ENCODE results near the gene ZNF316. TPM values are rescaled to one million over a fixed set of nuclear protein-coding genes. Genes with fewer than 3 reads are reported as not detected.

The ZNF316 gene
- total RNA-seq: 14.6 and 15.8 TPM in 2 replicates

DNA sequence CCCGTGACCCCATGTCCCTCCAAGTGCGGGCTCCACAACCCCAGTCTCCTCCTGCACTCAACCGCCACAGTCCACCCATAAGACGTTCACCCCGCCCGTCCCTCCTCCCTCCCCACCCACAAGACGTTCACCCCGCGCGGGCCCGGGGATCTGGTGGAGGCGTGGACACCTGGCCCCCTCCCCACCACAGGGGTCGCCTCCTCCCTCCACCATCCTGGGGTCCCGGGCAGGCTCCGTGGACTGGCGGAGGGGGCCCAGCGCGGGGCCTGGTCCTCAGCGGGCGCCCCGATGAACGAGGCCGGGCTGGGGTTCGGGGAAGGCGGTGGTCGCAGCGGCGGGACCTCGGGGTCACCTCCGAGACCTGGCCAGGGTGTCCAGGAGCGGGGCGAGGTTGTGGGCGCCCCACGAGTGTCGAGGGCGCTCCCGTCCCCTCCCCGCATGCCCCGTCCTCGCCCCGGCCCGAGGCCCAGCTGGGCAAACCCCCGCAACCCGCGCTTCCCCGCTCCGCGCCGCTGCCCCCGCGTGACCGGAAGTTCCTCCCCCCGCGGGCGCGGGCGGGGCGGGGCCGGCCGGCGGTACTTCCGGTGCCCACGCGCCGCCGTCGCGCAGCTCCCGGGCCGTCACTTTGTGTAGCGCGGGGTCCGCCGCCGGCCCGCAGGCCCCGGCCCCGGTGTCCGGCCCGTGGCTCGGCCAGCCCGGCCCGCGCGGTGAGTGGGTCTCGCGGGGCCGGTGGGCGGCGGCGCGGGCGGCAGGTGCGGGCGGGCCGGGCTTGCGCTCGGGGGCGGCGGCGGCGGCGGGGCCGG lies at the start of gene ZNF316:
Gene ZNF316 (plus strand): TSS at position 578 of the 803 bp plus-strand sequence. CDS start 5,092 bp downstream, outside the sequence.

DNA sequence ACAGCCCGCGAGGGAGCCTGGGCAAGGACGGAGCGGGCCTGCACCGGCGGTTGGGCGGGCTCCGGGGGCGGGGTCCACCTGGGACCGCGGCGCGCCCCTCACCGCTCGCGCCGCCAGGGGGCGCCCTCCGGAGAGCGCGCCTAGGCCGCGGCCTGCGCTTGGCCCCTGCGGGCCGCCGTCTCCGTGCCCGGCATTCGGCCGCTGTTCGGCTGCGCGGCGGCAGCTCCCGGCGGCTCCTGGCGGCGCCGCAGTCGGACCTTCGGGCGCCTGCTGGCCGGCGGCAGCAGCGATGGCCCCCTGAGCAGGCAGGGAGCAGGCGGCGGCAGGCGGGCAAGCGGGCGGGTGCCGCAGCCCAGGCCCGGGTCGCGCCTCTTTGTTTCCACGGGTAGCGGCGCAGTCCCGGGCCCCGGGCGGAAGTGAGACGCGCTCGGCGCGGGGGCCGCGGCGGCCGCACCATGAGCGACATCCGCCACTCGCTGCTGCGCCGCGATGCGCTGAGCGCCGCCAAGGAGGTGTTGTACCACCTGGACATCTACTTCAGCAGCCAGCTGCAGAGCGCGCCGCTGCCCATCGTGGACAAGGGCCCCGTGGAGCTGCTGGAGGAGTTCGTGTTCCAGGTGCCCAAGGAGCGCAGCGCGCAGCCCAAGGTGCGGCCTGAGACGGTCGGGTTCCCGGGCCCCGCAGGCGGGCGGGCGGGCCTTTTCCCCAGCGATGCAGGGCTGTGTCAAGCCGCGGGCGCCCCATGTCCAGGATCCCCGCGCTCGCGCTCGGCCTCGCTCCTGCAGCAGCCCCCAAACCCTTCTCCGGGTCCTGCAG lies 47.1 kb upstream of the ZNF316 start, which contains the start of gene INTS15:
Gene INTS15 (plus strand): TSS at position 193 of the 816 bp plus-strand sequence. CDS start 263 bp downstream, at position 456.

DNA sequence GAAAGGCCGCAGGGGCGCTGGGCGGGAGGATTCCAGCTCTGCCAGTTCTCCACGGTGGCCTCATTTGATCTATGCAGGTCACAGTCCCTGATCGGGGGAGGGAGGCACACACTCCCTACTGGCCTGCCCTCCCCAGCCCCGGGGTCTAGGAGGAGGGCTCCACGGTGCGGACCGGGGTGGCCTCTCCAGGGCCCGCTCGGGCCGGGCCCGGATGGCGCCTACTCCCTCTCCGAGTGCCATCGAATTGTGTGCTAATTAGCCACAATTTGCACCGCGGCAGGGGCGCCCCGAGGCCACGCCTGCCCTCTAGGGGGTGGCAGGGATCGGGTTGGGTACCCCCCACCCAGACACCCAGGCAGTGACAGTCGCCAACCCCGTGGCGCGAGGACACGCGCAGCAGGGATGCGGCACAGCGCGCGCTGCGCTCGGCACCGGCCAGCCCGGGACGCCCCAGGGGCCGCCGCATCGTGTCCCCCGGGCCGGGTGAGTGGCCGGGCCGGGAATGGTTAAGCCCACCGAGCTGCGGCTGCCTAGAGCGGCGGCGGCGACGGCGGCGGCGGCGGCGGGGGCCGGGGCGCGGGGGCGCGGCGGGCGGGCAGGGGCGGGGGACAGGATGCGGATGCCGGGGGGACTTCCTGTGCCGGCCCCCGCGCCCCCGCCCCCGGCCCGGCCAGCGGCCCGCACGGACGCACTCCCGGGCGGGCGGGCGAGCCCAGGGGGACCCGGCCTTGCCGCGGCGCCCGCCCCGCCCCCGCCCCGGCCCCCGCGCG lies 22.0 kb upstream of the ZNF316 start, which contains the start of gene ZNF853:
Gene ZNF853 (plus strand): TSS at position 658 of the 770 bp plus-strand sequence. CDS start 565 bp downstream, outside the sequence.

Other genes with a start within 250 kb of the ZNF316 start
- 17.5 and 21.0 TPM in 2 replicates for gene DAGLB, start 189.4 kb upstream of the ZNF316 start, total RNA-seq
- 110 and 135 TPM in 2 replicates for gene KDELR2, start 153.2 kb upstream of the ZNF316 start, total RNA-seq
- gene GRID2IP, start 85.9 kb upstream of the ZNF316 start, total RNA-seq: under 0.01 and 0.09 TPM in 2 replicates
- gene ZDHHC4, start 59.9 kb upstream of the ZNF316 start, total RNA-seq: 31.4 and 38.1 TPM in 2 replicates
- gene INTS15, start 47.3 kb upstream of the ZNF316 start, total RNA-seq: 8.9 and 13.5 TPM in 2 replicates
- gene ZNF853, start 21.7 kb upstream of the ZNF316 start, total RNA-seq: 1.6 and 5.2 TPM in 2 replicates
- gene ZNF12, start 69.6 kb downstream of the ZNF316 start, total RNA-seq: 19.0 and 32.1 TPM in 2 replicates
- gene RSPH10B2, start 116.8 kb downstream of the ZNF316 start, total RNA-seq: 2.0 and 2.1 TPM in 2 replicates
- gene CCZ1B, start 189.0 kb downstream of the ZNF316 start, total RNA-seq: 60.1 and 63.6 TPM in 2 replicates